Gastroesophageal sphincter (tissue), 3 donors: Measurements from ENCODE around the gene RNASEH2A.

ENCODE experiments used
- CTCF ChIP-seq, 4 experiments: fragments of 200-600 bp in 2 of 4; fragments of 450-650 bp in 2 of 4; sonication (generic) in 1 of 4; IDR thresholded peaks; one replicate each; pipeline ENCODE4 v1.5.1; 2017 to 2019; ENCODE audit warnings: antibody characterized with exemption in 4 of 4, mild to moderate bottlenecking in 2 of 4, moderate library complexity in 2 of 4
- EP300 ChIP-seq: sonication (generic); formaldehyde crosslinking; IDR thresholded peaks from one replicate; pipeline ENCODE4 v1.6.1; 2017; ENCODE audit warnings: antibody characterized with exemption, mild to moderate bottlenecking
- POLR2A ChIP-seq, 2 donors: fragments of 450-650 bp; IDR thresholded peaks; one replicate each; pipeline ENCODE4 v1.6.1; 2017; ENCODE audit warnings: antibody characterized with exemption in 2 of 2, mild to moderate bottlenecking in 2 of 2, moderate library complexity in 1 of 2
- POLR2AphosphoS5 ChIP-seq: sonication (generic); formaldehyde crosslinking; IDR thresholded peaks from one replicate; pipeline ENCODE4 v1.6.1; 2017; ENCODE audit warnings: antibody characterized with exemption

GRCh38 chr19:12838886-12839756 is 32.7 kb downstream of the RNASEH2A start:
- TF ChIP-seq CTCF (IDR thresholded peaks at IDR 0.05) (no peak), POLR2A (IDR thresholded peaks at IDR 0.05) (no peak), POLR2AphosphoS5 (no peak), EP300 (no peak)
